ENCODE data around the gene TSSK3. TPM values are rescaled to one million over a fixed set of nuclear protein-coding genes. Genes with fewer than 3 reads are reported as not detected.

TSSK3 gene
- total RNA-seq, 2 donors from 2014 or later = 1.2 TPM; not detected in 1

GRCh38 chr1:32334864-32335534 is 27.3 kb upstream of the TSSK3 start:
- Mint-ChIP-seq H3K36me3 (ENCODE audit: low read depth) (peaks cover 3% of the 10 kb centered on the region), H3K27me3 (no peaks in the 10 kb centered on the region), H3K4me1 (peaks cover 42% of the 10 kb centered on the region), H3K27ac (peak overlapping the region; percentile 27), H3K4me3 (peak overlapping the region; percentile 85)
- H3K9me3 ChIP-seq (ENCODE audit: control insufficient read depth, low read length, poor library complexity, severe bottlenecking) = no peaks in the 10 kb centered on the region
- peak; percentile 61 for ATAC-seq
- peak; percentile 58 to 64 (median 63) for DNase-seq

DNA sequence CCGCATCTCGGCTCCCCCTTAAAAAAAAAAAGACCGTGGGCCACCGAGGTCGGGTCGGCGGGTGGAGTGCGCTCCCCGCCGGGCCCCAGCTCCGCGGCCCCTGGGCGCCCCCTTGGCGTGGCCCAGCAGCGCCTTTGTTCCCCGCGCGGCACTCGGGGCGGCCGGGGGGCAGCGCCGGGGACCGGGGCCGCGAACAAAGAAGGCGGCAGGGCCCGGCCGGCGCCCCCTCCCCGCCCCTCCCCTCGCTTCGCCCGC is 26.9 kb upstream of the TSSK3 start:
- Mint-ChIP-seq H3K36me3 (ENCODE audit: low read depth) (peaks cover 2% of the 10 kb centered on the region), H3K4me3 (peak overlapping the region; percentile 85), H3K4me1 (peaks cover 42% of the 10 kb centered on the region), H3K27ac (no peak overlapping the region), H3K27me3 (no peaks in the 10 kb centered on the region)
- H3K9me3 ChIP-seq (ENCODE audit: control insufficient read depth, low read length, poor library complexity, severe bottlenecking) = no peaks in the 10 kb centered on the region
- peak; percentile 11 for ATAC-seq
- DNase-seq = no peak

DNA sequence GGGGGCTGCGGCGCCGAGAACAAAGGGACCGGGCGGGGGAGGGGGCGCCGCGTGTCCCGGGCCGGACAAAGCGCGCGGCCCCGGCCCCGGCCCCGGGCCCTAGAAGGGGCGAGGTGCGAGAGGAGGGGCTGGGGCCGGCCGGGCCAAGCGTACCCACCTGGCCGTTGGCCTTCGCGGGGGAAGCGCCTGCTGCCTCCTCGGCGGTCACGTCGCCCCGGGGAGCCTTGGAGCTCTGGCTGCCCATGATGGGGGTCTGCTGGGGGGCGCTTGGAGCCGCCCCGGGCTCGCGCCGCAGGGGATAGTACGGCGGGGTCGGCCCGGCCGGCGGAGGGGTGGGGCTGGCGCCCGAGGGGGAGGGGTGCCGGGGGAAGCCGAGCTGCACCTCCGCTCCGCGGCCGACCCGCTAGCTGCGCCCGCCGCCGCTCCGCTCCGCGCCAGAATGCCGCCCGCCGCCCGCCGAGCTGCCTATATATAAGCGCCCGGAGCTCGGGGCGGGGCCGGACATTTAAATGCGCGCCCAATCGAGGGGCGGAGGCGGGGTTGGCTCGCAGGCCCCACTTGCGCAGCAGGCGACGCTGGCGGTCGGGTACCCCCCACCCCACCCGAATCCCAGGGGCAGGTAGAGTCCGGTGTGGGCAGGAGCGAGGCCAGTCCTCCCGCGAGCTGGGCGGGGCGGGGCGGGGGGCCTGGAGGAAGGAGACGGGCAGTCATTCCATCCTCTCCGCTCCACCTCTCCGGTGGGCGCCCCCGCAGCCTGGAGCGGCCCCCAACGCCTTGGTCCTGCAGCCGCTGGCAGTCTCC is 26.3 kb upstream of the TSSK3 start, which contains the start of gene MARCKSL1:
Gene MARCKSL1 (minus strand): TSS at position 444 of the 801 bp plus-strand sequence. CDS start 200 bp downstream, at position 244.
- ATAC-seq (peak; percentile 61), DNase-seq (peak; percentile 81 to 86 (median 83))
- H3K9me3 ChIP-seq (ENCODE audit: control insufficient read depth, low read length, poor library complexity, severe bottlenecking) = no peaks in the 10 kb centered on the region
- H3K27ac Mint-ChIP-seq = peak within 1 kb of the TSS; percentile 53
- no peaks in the 10 kb centered on the region for H3K27me3 Mint-ChIP-seq
- H3K36me3 Mint-ChIP-seq (ENCODE audit: low read depth) = peaks cover under 1% of the 10 kb centered on the region
- peak within 1 kb of the TSS; percentile 85 for H3K4me3 Mint-ChIP-seq
- H3K4me1 Mint-ChIP-seq = peaks cover 42% of the 10 kb centered on the region

DNA sequence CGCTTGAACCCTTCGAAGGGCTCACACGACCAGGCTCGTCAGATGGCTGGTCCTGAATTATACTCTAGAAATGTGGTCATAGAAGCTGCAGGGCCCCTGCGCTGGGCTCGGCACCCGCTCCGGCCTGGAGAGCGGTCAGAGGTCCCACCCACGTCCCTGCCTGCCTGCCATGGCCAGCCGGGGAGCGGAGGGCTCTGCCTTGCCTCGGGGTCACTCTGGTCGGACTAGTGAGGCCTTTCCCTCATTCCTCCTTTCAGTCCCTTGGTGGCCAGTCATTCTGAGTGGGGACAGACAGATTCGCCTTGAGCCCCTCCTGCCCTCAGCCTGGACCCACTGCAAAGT is 25.8 kb upstream of the TSSK3 start:
- Mint-ChIP-seq H3K27ac (peak overlapping the region; percentile 53), H3K4me1 (peaks cover 40% of the 10 kb centered on the region), H3K36me3 (ENCODE audit: low read depth) (no peaks in the 10 kb centered on the region), H3K4me3 (peak overlapping the region; percentile 74), H3K27me3 (no peaks in the 10 kb centered on the region)
- DNase-seq (no peak), ATAC-seq (no peak)
- H3K9me3 ChIP-seq (ENCODE audit: control insufficient read depth, low read length, poor library complexity, severe bottlenecking) = no peaks in the 10 kb centered on the region

DNA sequence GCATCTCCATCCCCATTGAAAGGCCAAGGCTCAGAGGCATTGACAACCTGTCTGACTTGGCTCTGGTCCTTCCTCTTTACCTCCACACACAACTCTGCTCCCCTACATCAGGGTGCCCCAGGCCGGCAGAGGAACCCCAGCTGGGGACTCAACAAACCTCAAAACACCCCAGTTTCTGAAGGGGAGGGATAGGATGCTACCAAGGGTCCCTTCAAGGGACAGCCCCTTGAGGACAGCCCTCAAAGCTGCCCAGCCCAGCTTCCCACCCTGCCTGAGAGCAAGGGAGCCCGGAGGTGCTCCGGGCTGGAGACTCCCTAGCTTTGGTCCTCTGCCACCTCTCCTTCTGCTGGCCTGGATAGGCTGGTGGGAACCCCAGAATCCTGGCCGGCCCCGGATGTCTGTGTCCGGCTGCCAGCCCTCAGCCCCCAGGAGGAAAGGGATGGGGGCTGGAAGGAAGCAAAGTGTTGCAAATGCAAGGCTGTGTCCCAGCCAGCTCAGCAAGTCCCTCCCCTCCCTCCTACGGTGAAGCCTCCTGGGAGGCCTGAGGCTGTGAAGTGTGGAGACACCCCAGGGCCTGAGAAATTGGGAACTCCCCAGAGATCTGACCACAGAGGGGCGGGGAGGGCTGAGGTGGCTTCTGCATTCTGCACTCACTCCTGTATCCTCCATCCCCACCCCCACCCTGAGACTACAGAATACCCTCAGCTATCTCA is 25.2 kb upstream of the TSSK3 start:
- H3K9me3 ChIP-seq (ENCODE audit: control insufficient read depth, low read length, poor library complexity, severe bottlenecking) = no peaks in the 10 kb centered on the region
- H3K4me1 Mint-ChIP-seq = peaks cover 38% of the 10 kb centered on the region
- peak; percentile 38 to 59 (median 54) for DNase-seq
- H3K27me3 Mint-ChIP-seq = no peaks in the 10 kb centered on the region
- peak overlapping the region; percentile 74 for H3K4me3 Mint-ChIP-seq
- H3K27ac Mint-ChIP-seq = peak overlapping the region; percentile 53
- H3K36me3 Mint-ChIP-seq (ENCODE audit: low read depth) = no peaks in the 10 kb centered on the region
- ATAC-seq = peak; percentile 79

GRCh38 chr1:32337855-32338636 is 24.3 kb upstream of the TSSK3 start:
- no peaks in the 10 kb centered on the region for H3K27me3 Mint-ChIP-seq
- H3K4me3 Mint-ChIP-seq = peak overlapping the region; percentile 55
- DNase-seq (no peak), ATAC-seq (peak; percentile 32)
- H3K9me3 ChIP-seq (ENCODE audit: control insufficient read depth, low read length, poor library complexity, severe bottlenecking) = no peaks in the 10 kb centered on the region
- H3K4me1 Mint-ChIP-seq = peaks cover 43% of the 10 kb centered on the region
- H3K36me3 Mint-ChIP-seq (ENCODE audit: low read depth) = no peaks in the 10 kb centered on the region
- peak overlapping the region; percentile 88 for H3K27ac Mint-ChIP-seq

- Mint-ChIP-seq H3K36me3 (ENCODE audit: low read depth) (no peaks in the 10 kb centered on the region), H3K27ac (peak overlapping the region; percentile 88), H3K4me1 (peaks cover 40% of the 10 kb centered on the region), H3K27me3 (no peaks in the 10 kb centered on the region), H3K4me3 (peak overlapping the region; percentile 55)
- ATAC-seq = no peak
- no peak for DNase-seq
- no peaks in the 10 kb centered on the region for H3K9me3 ChIP-seq (ENCODE audit: control insufficient read depth, low read length, poor library complexity, severe bottlenecking)
Observed at GRCh38 chr1:32338637-32339145, 23.6 kb upstream of the TSSK3 start.

DNA sequence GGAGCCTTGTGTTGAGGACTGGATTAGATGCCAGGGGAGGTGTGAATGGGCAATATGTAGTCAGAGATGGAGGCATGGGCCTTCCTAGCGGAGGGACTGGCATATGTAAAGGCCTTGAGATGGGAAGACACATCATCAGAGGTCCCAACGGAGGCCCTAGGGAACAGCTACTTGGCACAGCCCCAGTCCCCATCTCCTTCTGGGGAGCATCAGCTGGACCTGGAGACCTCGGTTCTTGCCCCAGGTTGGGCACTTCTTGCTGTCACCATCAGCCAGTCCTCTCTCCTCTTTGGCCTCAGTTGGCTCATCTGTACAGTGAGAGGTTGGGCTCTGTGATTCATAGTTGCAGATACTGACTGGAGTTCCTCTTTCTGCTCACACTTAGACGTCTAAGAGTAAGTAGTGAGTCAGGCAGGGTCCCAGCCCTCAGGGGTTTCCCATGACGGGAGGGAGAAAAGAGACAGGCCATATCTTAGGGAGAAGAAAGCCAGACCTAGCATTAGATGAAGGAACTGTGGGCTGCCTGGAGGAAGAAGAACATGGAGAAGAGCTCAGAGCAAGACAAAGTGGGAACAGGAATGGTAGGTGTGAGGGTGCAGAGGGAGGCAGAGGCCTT is 22.9 kb upstream of the TSSK3 start:
- Mint-ChIP-seq H3K27ac (peak overlapping the region; percentile 88), H3K27me3 (no peaks in the 10 kb centered on the region), H3K36me3 (ENCODE audit: low read depth) (no peaks in the 10 kb centered on the region), H3K4me3 (peak overlapping the region; percentile 8), H3K4me1 (peaks cover 34% of the 10 kb centered on the region)
- ATAC-seq = no peak
- no peak for DNase-seq
- H3K9me3 ChIP-seq (ENCODE audit: control insufficient read depth, low read length, poor library complexity, severe bottlenecking) = no peaks in the 10 kb centered on the region

GRCh38 chr1:32341186-32341757 is 21.1 kb upstream of the TSSK3 start:
- ATAC-seq (no peak), DNase-seq (no peak)
- H3K9me3 ChIP-seq (ENCODE audit: control insufficient read depth, low read length, poor library complexity, severe bottlenecking) = no peaks in the 10 kb centered on the region
- Mint-ChIP-seq H3K27me3 (no peaks in the 10 kb centered on the region), H3K4me1 (peaks cover 41% of the 10 kb centered on the region), H3K36me3 (ENCODE audit: low read depth) (no peaks in the 10 kb centered on the region), H3K27ac (no peak overlapping the region), H3K4me3 (no peak overlapping the region)

GRCh38 chr1:32341971-32342370 is 20.4 kb upstream of the TSSK3 start:
- H3K4me1 Mint-ChIP-seq = peaks cover 45% of the 10 kb centered on the region
- H3K9me3 ChIP-seq (ENCODE audit: control insufficient read depth, low read length, poor library complexity, severe bottlenecking) = no peaks in the 10 kb centered on the region
- ATAC-seq = no peak
- no peak overlapping the region for H3K4me3 Mint-ChIP-seq
- H3K36me3 Mint-ChIP-seq (ENCODE audit: low read depth) = no peaks in the 10 kb centered on the region
- no peak overlapping the region for H3K27ac Mint-ChIP-seq
- no peak for DNase-seq
- no peaks in the 10 kb centered on the region for H3K27me3 Mint-ChIP-seq

- DNase-seq = no peak
- no peak for ATAC-seq
- H3K9me3 ChIP-seq (ENCODE audit: control insufficient read depth, low read length, poor library complexity, severe bottlenecking) = no peaks in the 10 kb centered on the region
- Mint-ChIP-seq H3K36me3 (ENCODE audit: low read depth) (no peaks in the 10 kb centered on the region), H3K4me3 (no peak overlapping the region), H3K27me3 (no peaks in the 10 kb centered on the region), H3K27ac (no peak overlapping the region), H3K4me1 (peaks cover 39% of the 10 kb centered on the region)
Observed at GRCh38 chr1:32342704-32343103, 19.6 kb upstream of the TSSK3 start.

- peak overlapping the region; percentile 91 for H3K27ac Mint-ChIP-seq
- H3K27me3 Mint-ChIP-seq = no peaks in the 10 kb centered on the region
- peak overlapping the region; percentile 57 for H3K4me3 Mint-ChIP-seq
- no peaks in the 10 kb centered on the region for H3K9me3 ChIP-seq (ENCODE audit: control insufficient read depth, low read length, poor library complexity, severe bottlenecking)
- ATAC-seq (peak; percentile 80), DNase-seq (no peak)
- peaks cover 46% of the 10 kb centered on the region for H3K4me1 Mint-ChIP-seq
- no peaks in the 10 kb centered on the region for H3K36me3 Mint-ChIP-seq (ENCODE audit: low read depth)
Observed at GRCh38 chr1:32345289-32345827, 17.0 kb upstream of the TSSK3 start.

Measured in T-helper 17 cell (primary cell).